T47D (cell line): ENCODE measurements around the gene SLC9A2.

Source experiments
- DNase-seq, 2 experiments: peaks; one replicate each; pipeline versions ENCODE4 v3.0.0 to v3.0.0-alpha.2; 2011 to 2012; ENCODE audit warnings: low read depth in 1 of 2, low spot score in 1 of 2
- JUND ChIP-seq: IDR thresholded peaks from 2 replicates; pipeline ENCODE4 v1.6.1; 2012; ENCODE audit warnings: low read depth
- in situ Hi-C: cut with HindIII; loops from 2 replicates; pipeline ENCODE4 v1.10.0; 2016; ENCODE audit warnings: low sequenced_read_pairs, low pct_unique_long_range_greater_than_20kb

Gene SLC9A2

GRCh38 chr2:102632380-102633175 is 13.2 kb downstream of the SLC9A2 start:
- in situ Hi-C loops, result no loop called here
- TF ChIP-seq JUND, result no peak
- no peak for DNase-seq

GRCh38 chr2:102634831-102635241 is 15.5 kb downstream of the SLC9A2 start:
- DNase-seq, result no peak
- in situ Hi-C loops, result no loop called here
- TF ChIP-seq JUND, result no peak

- no peak for TF ChIP-seq JUND
- no peak for DNase-seq
- in situ Hi-C loops, result no loop called here
Measured at GRCh38 chr2:102635317-102635716, 16.0 kb downstream of the SLC9A2 start.

GRCh38 chr2:102636283-102636907 is 17.0 kb downstream of the SLC9A2 start:
- no peak for DNase-seq
- in situ Hi-C loops, result no loop called here
- no peak for TF ChIP-seq JUND

- DNase-seq, result peak in 1 of 2 experiments; percentile 41
- in situ Hi-C loops, result no loop called here
- TF ChIP-seq JUND, result no peak
Measured at GRCh38 chr2:102637358-102637757, 18.0 kb downstream of the SLC9A2 start.

- DNase-seq, result no peak
- in situ Hi-C loops, result no loop called here
- TF ChIP-seq JUND, result no peak
Measured at GRCh38 chr2:102639429-102639828, 20.1 kb downstream of the SLC9A2 start.

GRCh38 chr2:102652126-102652525 is 32.8 kb downstream of the SLC9A2 start:
- in situ Hi-C loops, result no loop called here
- no peak for TF ChIP-seq JUND
- DNase-seq, result no peak

- no peak for DNase-seq
- no peak for TF ChIP-seq JUND
- in situ Hi-C loops, result no loop called here
Measured at GRCh38 chr2:102657770-102658169, 38.4 kb downstream of the SLC9A2 start.

- in situ Hi-C loops, result no loop called here
- TF ChIP-seq JUND, result no peak
- no peak for DNase-seq
Measured at GRCh38 chr2:102660070-102660469, 40.7 kb downstream of the SLC9A2 start.

GRCh38 chr2:102660574-102660973 is 41.2 kb downstream of the SLC9A2 start:
- no peak for DNase-seq
- TF ChIP-seq JUND, result no peak
- in situ Hi-C loops, result no loop called here

- in situ Hi-C loops, result no loop called here
- DNase-seq, result no peak
- TF ChIP-seq JUND, result no peak
Measured at GRCh38 chr2:102661846-102662245, 42.5 kb downstream of the SLC9A2 start.

GRCh38 chr2:102662833-102663232 is 43.5 kb downstream of the SLC9A2 start:
- TF ChIP-seq JUND, result no peak
- no peak for DNase-seq
- in situ Hi-C loops, result no loop called here

GRCh38 chr2:102663381-102663780 is 44.0 kb downstream of the SLC9A2 start:
- no peak for TF ChIP-seq JUND
- in situ Hi-C loops, result no loop called here

GRCh38 chr2:102664471-102664909 is 45.1 kb downstream of the SLC9A2 start:
- no peak for DNase-seq
- in situ Hi-C loops, result no loop called here
- TF ChIP-seq JUND, result no peak

More at GRCh38 chr2:102663381-102663780, 44.0 kb downstream of the SLC9A2 start:
- DNase-seq, result no peak
